ENCODE measurements around the gene WBP2NL.
A peak's percentile ranks its signal among the peaks of the same experiment; 100 is the strongest.
"Not testable (repeated sequence)": the region's sequence is repeated elsewhere in the genome, so short reads cannot be mapped to it uniquely, and the experiment has no call there.

WBP2NL gene

DNA sequence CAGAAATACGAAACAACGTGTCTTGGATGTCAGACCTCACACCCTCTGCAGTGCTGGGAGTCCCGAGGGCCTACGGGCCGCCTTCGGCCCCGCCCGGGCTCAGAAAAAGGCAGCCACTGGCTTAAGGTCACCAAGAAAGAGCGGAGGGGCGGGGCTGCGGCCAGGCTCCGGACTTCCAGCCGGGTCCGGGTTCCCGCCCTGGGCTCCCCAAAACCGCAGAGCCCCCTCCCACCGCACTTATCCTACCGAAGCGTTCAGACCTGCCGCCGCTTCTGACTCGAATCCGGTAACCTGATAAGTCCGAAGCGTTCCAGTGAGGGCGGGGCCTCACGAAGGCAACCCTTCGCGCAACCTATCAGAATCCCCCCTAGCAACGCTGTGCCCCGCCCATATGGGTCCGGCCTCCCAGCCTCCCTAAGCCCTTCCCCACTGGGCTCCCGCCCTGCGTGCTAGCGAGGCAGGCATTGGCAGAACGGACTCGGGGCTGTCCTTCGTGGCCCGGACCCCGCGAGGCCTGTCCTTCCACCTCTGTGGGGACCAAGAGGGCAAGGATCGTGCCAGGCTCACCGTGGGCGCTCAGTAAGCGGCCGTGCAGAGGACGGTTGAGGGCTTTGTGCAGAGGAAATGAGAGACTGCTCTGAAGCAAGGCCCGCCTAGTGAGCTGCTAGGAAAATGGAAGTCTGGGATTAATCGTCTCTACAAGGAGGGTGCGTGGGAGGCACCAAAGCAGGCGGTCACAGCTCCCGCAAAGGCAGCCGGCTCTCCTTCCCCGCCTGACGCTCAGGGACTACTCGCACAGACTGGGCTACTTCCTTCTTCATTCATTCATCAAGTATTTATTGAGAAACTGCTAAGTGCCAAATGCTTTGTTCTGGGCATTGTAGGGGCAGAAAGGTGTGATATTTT lies 72.2 kb downstream of the WBP2NL start, which contains the start of gene NAGA:
Gene NAGA (minus strand): TSS at position 296 of the 906 bp plus-strand sequence. CDS start 515 bp downstream, outside the sequence.
- Histone ChIP-seq H3K9ac (ENCODE audit: low read length) (peak within 1 kb of the TSS; percentile 72), H3K4me1 (ENCODE audit: control insufficient read depth, insufficient read depth, low read length) (peaks cover 32% of the 10 kb centered on the region), H3K4me3 (ENCODE audit: low read length) (peak within 1 kb of the TSS; percentile 48), H3K27me3 (ENCODE audit: control insufficient read depth, insufficient read depth, low read length) (no peaks in the 10 kb centered on the region), H3K36me3 (ENCODE audit: control insufficient read depth, insufficient read depth, low read length) (no peaks in the 10 kb centered on the region), H3K9me3 (ENCODE audit: control insufficient read depth, low read length) (no peaks in the 10 kb centered on the region)

DNA sequence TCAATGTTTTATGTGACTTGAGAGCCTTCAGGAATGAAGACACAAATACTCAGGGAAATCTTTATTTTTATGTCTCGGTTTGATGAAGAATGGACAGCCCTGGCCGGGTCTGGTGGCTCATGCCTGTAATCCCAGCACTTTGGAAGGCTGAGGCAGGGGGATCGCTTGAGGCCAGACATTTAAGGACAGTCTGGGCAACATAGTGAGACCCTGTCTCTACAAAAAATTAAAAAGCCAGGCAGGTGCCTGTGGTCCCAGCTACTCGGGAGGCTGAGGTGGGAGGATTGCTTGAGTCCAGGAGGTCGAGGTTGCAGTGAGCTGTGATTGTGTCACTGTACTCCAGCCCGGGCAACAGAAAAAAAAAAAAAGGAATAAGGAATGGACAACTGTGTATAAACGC lies 72.9 kb downstream of the WBP2NL start:
- H3K9ac ChIP-seq (ENCODE audit: low read length): peak overlapping the region; percentile 72
- not testable (repeated sequence) for H3K27me3 ChIP-seq (ENCODE audit: control insufficient read depth, insufficient read depth, low read length); H3K36me3 ChIP-seq (ENCODE audit: control insufficient read depth, insufficient read depth, low read length); H3K4me3 ChIP-seq (ENCODE audit: low read length); H3K9me3 ChIP-seq (ENCODE audit: control insufficient read depth, low read length)
- H3K4me1 ChIP-seq (ENCODE audit: control insufficient read depth, insufficient read depth, low read length): peaks cover 32% of the 10 kb centered on the region

DNA sequence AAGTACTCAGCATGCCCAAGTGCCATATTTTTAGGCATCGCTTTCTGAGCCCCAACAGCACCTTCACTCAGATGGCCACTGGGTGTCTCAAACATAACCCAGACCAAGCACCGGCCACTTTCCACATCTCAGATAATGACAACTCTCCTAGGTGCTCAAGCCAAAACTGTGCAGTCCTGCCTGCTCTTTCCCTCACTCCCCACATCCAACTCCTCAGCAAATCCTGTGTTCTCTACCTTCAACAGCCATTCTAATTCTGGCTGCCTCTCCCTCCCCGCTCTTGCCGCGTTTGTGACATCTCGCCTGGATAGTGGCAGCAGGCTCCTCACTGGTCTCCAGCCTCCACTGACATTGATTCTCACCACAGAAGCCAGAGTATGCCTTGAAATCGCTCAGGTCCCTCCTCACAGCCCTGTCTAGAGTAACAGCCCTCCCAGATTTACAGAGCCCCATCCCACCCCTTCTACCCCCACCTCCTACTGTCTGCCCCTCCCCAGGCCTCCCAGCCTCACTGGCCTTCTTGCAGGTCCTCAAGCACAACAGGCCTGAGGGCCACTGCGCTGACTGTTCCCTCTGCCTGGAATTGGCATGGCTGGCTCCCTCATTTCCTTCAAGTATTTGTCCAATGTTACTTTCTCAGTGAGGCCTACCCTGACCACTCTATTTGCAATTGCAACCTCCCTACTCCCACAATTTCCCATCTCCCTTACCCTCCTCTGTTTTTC lies 74.2 kb downstream of the WBP2NL start:
- Histone ChIP-seq H3K4me1 (ENCODE audit: control insufficient read depth, insufficient read depth, low read length) (peaks cover 39% of the 10 kb centered on the region), H3K4me3 (ENCODE audit: low read length) (no peak overlapping the region), H3K27me3 (ENCODE audit: control insufficient read depth, insufficient read depth, low read length) (no peaks in the 10 kb centered on the region), H3K9me3 (ENCODE audit: control insufficient read depth, low read length) (no peaks in the 10 kb centered on the region), H3K36me3 (ENCODE audit: control insufficient read depth, insufficient read depth, low read length) (peaks cover 4% of the 10 kb centered on the region), H3K9ac (ENCODE audit: low read length) (no peak overlapping the region)

- peaks cover 4% of the 10 kb centered on the region for H3K36me3 ChIP-seq (ENCODE audit: control insufficient read depth, insufficient read depth, low read length)
- peaks cover 48% of the 10 kb centered on the region for H3K4me1 ChIP-seq (ENCODE audit: control insufficient read depth, insufficient read depth, low read length)
- H3K27me3 ChIP-seq (ENCODE audit: control insufficient read depth, insufficient read depth, low read length): no peaks in the 10 kb centered on the region
These were observed 75.0 kb downstream of the WBP2NL start for GRCh38 chr22:42073621-42074041.

GRCh38 chr22:42074132-42074811 lies 75.7 kb downstream of the WBP2NL start, which contains the start of gene PHETA2:
Gene PHETA2, plus strand, starts transcription at chr22:42074248. Its CDS starts 3,046 bp downstream, at chr22:42077294.
- Histone ChIP-seq H3K4me1 (ENCODE audit: control insufficient read depth, insufficient read depth, low read length) (peaks cover 54% of the 10 kb centered on the region), H3K4me3 (ENCODE audit: low read length) (peak within 1 kb of the TSS; percentile 88), H3K9me3 (ENCODE audit: control insufficient read depth, low read length) (no peaks in the 10 kb centered on the region), H3K27me3 (ENCODE audit: control insufficient read depth, insufficient read depth, low read length) (no peaks in the 10 kb centered on the region), H3K9ac (ENCODE audit: low read length) (peak within 1 kb of the TSS; percentile 95), H3K36me3 (ENCODE audit: control insufficient read depth, insufficient read depth, low read length) (peaks cover 4% of the 10 kb centered on the region)

More at GRCh38 chr22:42073621-42074041, 75.0 kb downstream of the WBP2NL start:
- Histone ChIP-seq H3K4me3 (ENCODE audit: low read length) (peak overlapping the region; percentile 88), H3K9me3 (ENCODE audit: control insufficient read depth, low read length) (no peaks in the 10 kb centered on the region), H3K9ac (ENCODE audit: low read length) (peak overlapping the region; percentile 95)

GRCh38 chr22:42074846-42075676 lies 76.5 kb downstream of the WBP2NL start:
- Histone ChIP-seq H3K27me3 (ENCODE audit: control insufficient read depth, insufficient read depth, low read length) (no peaks in the 10 kb centered on the region), H3K9me3 (ENCODE audit: control insufficient read depth, low read length) (no peaks in the 10 kb centered on the region), H3K4me1 (ENCODE audit: control insufficient read depth, insufficient read depth, low read length) (peaks cover 48% of the 10 kb centered on the region), H3K9ac (ENCODE audit: low read length) (peak overlapping the region; percentile 95), H3K36me3 (ENCODE audit: control insufficient read depth, insufficient read depth, low read length) (peaks cover 4% of the 10 kb centered on the region), H3K4me3 (ENCODE audit: low read length) (peak overlapping the region; percentile 88)

DNA sequence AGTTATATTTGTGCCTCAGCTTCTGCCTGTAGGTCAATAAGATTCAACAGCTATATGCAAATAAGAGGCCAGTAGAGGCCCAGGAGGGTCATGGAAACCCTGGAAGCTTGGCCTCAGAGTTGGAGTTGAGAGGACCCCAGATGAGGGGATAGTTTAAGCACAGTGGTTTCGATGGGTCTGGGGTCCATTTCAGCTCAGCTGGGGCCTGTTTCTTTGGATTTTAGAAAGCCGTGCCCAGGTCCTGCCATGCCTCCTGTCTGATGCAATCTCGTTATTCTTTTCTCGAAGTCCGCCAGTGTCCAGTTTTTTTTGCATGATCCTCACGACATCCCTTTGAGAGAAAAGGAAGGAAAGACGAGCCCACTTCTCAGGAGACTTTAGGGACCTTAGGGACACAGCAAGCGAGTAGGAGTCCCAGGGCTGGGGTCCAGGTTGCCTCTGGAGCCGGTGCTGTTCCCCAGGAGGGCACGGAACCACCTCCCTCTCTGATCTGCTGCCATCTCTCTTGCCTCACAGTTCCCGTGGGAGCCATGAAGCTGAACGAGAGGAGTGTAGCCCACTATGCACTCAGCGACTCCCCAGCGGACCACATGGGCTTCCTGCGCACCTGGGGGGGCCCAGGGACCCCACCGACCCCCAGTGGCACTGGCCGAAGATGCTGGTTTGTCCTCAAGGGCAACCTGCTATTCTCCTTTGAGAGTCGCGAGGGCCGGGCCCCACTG lies 78.3 kb downstream of the WBP2NL start:
- H3K9me3 ChIP-seq (ENCODE audit: control insufficient read depth, low read length): no peaks in the 10 kb centered on the region
- peaks cover 43% of the 10 kb centered on the region for H3K4me1 ChIP-seq (ENCODE audit: control insufficient read depth, insufficient read depth, low read length)
- H3K9ac ChIP-seq (ENCODE audit: low read length): no peak overlapping the region

DNA sequence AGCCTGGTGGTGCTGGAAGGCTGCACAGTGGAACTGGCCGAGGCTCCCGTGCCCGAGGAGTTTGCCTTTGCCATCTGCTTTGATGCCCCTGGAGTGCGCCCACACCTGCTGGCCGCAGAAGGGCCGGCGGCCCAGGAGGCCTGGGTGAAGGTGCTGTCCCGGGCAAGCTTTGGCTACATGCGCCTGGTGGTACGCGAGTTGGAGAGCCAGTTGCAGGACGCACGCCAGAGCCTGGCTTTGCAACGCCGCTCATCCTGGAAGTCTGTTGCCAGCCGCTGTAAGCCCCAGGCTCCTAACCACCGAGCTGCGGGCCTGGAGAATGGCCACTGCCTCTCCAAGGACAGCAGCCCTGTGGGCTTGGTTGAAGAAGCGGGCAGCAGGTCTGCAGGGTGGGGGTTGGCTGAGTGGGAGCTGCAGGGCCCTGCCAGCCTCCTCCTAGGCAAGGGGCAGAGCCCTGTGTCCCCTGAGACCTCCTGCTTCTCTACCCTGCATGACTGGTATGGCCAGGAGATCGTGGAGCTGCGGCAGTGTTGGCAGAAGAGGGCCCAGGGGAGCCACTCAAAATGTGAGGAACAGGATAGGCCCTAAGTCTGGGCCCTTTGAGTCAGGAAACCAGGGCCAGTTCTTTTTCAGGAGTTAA lies 79.0 kb downstream of the WBP2NL start:
- peaks cover 46% of the 10 kb centered on the region for H3K4me1 ChIP-seq (ENCODE audit: control insufficient read depth, insufficient read depth, low read length)
- H3K9me3 ChIP-seq (ENCODE audit: control insufficient read depth, low read length): no peaks in the 10 kb centered on the region
- H3K4me3 ChIP-seq (ENCODE audit: low read length): no peak overlapping the region
- no peak overlapping the region for H3K9ac ChIP-seq (ENCODE audit: low read length)
- no peaks in the 10 kb centered on the region for H3K27me3 ChIP-seq (ENCODE audit: control insufficient read depth, insufficient read depth, low read length)
- H3K36me3 ChIP-seq (ENCODE audit: control insufficient read depth, insufficient read depth, low read length): peaks cover 9% of the 10 kb centered on the region

More for the DNA sequence above, 78.3 kb downstream of the WBP2NL start:
- H3K36me3 ChIP-seq (ENCODE audit: control insufficient read depth, insufficient read depth, low read length): peaks cover 9% of the 10 kb centered on the region
- no peak overlapping the region for H3K4me3 ChIP-seq (ENCODE audit: low read length)
- no peaks in the 10 kb centered on the region for H3K27me3 ChIP-seq (ENCODE audit: control insufficient read depth, insufficient read depth, low read length)
